HG03432 (cell line): Measurements from ENCODE around the gene PRDM16.

Source experiments
- ATAC-seq: cut with Tn5 transposase; IDR thresholded peaks from one replicate; pipeline ENCODE4 v1.9.1; 2021; ENCODE audit warnings: mild to moderate bottlenecking, moderate library complexity; ENCODE audit not compliant: unreplicated experiment

The PRDM16 gene

GRCh38 chr1:3433596-3434320 lies 364.8 kb downstream of the PRDM16 start:
- ATAC-seq: no peak

- ATAC-seq: no peak
These were observed 365.6 kb downstream of the PRDM16 start for GRCh38 chr1:3434406-3435110.

- ATAC-seq: no peak
These were observed 366.7 kb downstream of the PRDM16 start for GRCh38 chr1:3435666-3436065.

- no peak for ATAC-seq
These were observed 367.4 kb downstream of the PRDM16 start for GRCh38 chr1:3436451-3436850.

- no peak for ATAC-seq
These were observed 367.9 kb downstream of the PRDM16 start for GRCh38 chr1:3436901-3437300.

DNA sequence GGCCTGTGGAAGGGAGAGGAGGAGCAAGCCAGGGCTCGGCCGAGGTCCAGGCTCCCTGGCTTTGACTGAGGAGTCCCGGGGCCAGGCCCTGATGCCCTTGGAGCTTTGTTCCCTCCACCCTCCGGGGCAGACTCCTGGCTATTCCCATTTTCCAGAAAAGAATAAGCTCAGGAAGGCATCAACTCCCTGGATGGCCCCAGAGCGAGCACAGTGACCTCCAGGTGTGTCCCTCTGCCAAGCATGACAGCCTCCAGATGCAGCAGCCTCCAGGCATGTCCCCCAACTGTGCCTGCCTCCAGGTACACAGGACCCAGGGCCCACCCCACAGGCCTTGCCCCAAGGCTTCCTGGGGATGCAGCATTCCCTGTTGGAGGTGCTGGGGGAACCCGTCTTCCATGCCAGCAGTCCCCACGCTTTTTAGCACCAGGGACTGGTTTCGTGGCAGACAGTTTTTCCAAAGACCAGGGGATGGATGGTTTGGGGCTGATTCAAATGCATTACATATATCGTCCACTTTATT lies 369.7 kb downstream of the PRDM16 start:
- ATAC-seq: no peak

DNA sequence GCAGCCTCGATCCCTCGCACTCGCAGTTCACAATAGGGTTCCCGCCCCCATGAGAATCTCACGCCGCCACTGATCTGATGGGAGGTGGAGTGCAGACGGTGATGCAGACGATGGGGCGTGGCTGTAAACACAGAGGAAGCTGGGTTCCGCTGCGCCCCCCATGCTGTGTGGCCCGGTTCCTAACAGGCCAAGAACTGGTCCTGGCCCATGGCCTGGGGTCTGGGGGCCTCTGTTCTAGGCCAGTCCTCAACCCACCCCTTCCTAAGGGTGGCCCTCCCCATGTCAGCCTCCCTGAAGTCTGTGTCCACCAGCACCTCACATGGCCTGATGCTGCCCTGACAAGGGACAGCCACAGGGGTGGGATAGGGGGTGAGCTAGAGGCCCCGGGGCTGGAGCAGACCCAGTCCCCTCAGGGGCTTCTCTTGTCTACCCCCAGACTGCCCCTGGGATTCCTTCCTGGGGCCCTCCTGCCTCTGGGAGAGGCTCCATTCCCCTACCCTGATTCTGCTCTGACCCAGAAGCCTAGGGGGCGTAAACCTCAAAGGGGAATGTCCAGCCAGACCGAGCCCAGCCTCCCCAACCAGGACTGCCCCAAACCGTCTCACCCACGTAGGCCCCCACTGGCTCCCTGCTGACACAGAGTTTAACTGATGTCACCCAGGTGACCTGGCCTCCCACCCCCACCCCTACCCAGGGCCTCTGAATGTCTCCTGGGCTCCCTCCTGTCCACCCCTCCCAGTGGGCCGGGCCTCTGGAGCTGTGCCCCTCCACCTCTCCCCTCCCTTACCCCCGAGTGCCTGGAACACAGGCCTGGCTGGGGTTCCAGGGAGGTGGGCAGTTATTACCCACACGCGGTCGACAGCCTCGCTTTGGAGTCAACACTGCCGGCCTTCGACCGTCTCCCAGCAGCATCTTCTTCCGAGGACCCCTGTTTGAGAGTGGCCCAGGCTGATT lies 370.6 kb downstream of the PRDM16 start:
- no peak for ATAC-seq

DNA sequence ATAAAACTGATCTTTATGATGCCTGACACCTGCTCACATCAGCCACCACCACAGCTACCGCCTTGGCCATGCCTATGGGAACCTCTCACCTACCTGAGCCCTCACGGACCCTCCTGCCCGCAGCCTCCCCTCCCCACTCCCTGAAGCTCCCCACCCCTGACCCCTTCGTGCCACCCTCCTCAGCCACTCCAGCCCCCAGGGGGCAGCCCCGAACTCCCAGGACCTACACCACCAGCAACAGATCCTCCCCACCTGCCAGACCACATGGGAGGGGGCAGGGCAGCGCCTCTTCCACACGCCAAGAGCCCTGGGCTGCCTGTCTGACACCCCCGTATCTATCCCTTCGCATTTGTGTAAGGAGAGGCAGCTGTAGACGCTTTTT lies 371.3 kb downstream of the PRDM16 start:
- no peak for ATAC-seq

GRCh38 chr1:3440711-3441409 lies 371.9 kb downstream of the PRDM16 start:
- ATAC-seq: no peak

DNA sequence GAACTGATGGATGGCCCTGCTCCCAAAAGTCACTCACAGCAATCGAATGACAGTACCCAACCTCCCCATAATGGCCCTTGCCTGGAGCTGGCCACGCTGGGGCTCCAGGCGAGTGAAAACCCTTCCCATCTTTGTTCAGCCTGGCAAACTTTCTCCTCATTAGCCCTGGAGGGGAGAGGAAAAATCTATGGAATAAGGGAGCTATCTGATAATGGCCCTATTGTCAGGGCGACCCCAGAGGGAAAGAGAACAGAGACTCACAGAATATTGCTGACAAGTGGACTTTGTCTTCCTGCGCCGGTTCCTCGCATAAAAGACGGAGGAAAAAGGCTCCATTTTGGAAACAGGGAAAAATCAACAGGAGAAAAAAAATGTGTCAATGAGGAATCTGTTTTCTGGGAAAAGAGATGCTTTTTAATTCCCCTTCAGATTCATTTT lies 372.4 kb downstream of the PRDM16 start:
- no peak for ATAC-seq

- ATAC-seq: no peak
These were observed 372.9 kb downstream of the PRDM16 start for GRCh38 chr1:3441880-3442279.

- ATAC-seq: no peak
These were observed 373.3 kb downstream of the PRDM16 start for GRCh38 chr1:3442331-3442730.

DNA sequence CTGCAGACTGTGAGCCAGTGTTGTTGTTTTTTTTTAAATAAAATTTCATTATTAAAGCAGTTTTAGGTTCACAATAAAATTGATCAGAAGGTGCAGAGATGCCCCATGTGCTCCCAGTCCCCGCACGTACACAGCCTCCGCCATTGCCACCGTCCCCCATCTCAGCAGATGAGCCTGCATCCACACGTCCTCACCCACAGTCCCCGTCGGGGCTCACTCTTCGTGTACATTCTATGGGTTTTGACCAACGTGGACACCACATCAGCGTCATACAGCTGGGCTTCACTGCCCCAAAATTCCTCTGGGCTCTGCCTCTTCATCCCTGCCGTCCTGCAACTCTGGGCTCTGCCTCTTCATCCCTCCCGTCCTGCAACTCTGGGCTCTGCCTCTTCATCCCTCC lies 373.9 kb downstream of the PRDM16 start:
- no peak for ATAC-seq

DNA sequence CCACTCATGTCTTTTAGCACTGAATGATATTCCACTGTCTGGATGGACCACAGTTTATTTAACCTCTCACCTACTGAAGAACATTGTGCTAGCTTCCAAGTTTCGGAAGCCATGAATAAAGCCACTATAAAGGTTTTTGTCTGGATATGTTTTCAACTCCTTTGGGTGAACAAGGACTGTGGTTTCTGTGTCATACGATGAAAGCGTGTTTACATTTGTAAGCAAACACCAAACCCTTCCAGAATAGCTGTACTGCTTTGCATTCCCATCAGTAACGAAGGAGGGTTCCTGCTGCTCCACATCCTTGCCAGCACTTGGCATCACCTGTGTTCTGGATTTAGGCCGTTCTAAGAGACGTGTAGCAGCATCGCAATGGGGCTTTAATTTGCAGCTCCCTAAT lies 374.8 kb downstream of the PRDM16 start:
- no peak for ATAC-seq

DNA sequence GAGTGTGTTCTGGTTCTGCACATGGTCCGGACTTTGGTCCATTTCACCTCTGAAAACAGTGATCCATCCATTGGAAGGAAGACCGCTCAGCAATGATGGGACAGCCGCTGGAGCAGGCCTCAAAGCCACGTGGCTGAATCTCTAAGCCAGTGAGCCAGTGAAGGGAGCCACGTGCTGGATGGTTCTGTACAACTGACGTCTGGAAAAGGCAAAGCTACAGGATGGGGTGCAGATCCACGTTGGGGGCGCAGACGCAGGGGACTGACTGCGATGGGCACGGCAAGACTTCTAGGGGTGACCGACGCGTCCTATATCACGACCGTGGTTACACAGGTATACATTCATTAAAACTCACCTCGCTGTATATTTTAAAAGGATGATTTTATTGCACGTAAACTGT lies 375.3 kb downstream of the PRDM16 start:
- no peak for ATAC-seq

DNA sequence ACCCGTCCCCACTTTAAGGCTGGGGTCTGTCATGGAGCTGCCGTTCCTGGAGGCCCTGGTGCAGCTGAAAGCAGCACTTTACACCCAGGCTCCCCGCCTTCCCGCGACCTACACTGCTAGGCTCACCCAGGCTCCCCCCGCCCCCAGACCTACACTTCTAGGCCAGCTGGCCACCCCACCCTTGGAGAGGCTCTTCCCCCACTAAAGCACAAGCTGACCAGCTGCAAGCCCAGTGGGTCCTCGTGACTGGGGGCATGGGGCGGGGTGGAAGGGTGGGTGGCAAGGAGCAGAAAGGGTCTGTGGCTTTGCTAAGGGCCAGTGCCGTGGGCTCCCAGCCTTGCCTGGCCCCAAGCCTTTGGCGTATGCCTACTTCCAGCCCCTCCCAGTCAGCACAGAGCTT lies 375.7 kb downstream of the PRDM16 start:
- ATAC-seq: no peak

GRCh38 chr1:3450202-3450863 lies 381.3 kb downstream of the PRDM16 start:
- no peak for ATAC-seq

GRCh38 chr1:3450983-3451382 lies 382.0 kb downstream of the PRDM16 start:
- no peak for ATAC-seq

DNA sequence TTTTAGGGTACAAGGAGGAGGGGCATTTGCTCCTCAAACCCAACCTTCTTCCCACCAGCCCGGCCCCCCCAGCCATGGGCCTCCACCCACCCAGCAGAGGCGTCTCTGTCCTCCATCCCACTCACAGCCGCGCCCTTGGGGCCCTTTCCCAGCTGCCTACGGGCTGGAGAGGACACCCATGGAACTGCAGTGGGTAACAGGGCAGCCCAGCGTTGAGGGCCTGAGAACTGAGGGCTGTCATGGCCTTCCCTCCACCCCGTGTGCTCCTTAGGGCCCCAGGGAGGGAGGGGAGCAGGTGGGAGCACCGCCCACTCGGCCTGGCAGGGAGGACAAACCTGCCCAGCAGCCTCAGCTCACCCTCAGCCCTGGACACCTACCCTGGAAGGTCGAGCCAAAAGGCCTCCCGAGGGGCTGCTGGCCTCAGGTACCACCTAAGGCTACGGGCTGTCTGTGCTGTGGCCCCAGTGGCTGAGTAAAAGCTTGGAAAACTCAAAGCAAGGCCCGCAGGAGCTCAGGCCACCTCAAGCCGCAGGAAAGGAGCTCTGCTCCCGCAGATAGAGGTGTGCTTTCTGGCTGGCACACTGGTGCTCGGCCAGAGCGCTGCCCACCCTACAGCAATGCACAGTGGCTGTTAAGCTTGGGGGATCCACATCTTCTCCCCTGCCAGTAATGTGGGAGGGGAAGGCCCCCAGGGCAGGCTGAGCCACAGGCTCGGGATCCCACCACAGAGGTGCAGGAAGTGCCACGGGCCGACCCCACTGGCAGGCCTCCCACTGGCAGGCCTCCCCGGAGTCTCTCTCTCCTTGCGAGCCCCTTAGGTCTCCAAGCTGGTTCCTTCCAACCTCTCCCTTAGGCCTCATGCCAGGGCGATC lies 383.2 kb downstream of the PRDM16 start:
- ATAC-seq: no peak
